Bone marrow (tissue), 2 donors: ENCODE data around the gene TCTN1.
"Not testable (repeated sequence)": the region's sequence is repeated elsewhere in the genome, so short reads cannot be mapped to it uniquely, and the experiment has no call there.

Experiments used
- DNase-seq, 2 donors: peaks; one replicate each; lab custom pipeline; 2025; lab: John Stamatoyannopoulos, UW

Gene TCTN1

DNA sequence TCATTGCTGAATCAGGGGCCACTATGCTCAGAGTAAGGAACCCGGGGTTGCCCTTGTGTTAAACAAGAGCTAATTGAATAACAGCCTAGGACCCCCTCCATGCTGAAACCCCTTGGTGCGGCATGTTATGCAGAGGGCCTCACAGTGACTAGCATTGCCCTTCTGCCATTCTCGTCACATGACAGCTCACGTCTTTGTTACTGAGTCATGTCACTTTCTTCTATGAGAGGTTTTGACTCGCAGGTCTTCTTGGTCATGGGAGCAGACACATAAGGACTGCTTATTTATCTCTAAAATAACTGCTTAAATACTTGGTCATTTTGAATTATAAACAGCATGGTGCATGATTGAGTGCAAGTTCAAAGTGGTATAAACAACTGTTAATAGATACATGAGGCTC is 24.9 kb downstream of the TCTN1 start:
- DNase-seq: no peak

DNA sequence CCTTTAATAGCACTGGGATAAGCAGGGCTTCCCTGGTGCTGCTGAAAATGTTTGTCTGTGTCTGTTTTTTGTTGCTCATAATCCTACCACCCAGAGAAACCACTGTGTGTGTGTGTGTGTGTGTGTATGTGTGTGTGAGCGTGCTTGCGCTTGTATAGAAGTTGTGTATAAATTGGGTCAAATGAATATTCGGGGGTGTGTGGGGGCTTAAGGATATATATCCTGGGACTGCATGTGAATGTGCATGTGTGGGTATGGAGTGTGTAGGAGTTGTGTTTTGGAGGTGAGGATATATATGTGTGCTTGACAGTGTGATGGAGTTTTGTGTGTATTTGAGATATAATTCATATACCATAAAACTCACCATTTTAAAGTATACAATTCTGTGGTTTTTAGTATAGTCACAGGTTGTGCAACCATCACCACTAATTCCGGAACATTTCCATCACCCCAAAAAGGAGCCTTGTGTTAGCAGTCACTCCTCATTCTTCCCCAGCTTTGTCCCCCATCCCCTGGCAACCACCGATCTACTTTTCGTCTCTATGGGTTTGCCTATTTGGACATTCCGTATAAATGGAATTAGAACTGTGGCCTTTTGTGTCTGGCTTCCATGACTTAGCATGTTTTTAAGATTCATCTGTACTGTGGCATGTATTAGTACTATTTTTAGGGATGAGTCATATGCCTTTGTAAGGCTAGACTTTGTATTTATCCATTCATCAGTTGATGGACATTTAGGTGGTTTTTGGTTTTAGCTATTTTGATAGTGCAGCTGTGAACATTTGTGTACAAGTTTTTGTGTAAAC is 25.6 kb downstream of the TCTN1 start:
- peak; percentile 37 to 56 for DNase-seq

- no peak for DNase-seq
Measured at GRCh38 chr12:110640275-110641025, 26.5 kb downstream of the TCTN1 start.

GRCh38 chr12:110641521-110641920 is 27.6 kb downstream of the TCTN1 start:
- DNase-seq: no peak

DNA sequence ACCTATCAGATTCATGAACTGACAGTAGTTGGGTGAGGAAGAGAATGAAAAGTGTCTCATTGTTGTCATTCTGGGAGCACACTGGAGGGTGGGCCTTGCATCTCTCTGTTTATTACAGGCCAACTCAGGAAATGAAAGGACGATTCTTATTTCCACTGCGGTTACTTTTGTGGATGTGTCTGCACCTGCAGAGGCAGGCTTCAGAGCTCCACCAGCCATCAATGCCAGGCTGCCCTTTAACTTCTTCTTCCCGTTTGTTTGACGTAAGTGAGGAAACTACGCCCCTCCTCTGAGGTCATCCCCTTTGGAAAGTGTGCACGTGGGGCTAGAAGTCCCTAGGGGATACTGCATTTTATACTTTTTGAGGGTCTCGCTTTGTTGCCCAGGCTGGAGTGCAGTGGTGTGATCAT is 33.7 kb downstream of the TCTN1 start:
- no peak for DNase-seq

GRCh38 chr12:110649341-110649847 is 35.5 kb downstream of the TCTN1 start:
- DNase-seq: no peak

- DNase-seq: not testable (repeated sequence)
Measured at GRCh38 chr12:110654238-110654637, 40.3 kb downstream of the TCTN1 start.

DNA sequence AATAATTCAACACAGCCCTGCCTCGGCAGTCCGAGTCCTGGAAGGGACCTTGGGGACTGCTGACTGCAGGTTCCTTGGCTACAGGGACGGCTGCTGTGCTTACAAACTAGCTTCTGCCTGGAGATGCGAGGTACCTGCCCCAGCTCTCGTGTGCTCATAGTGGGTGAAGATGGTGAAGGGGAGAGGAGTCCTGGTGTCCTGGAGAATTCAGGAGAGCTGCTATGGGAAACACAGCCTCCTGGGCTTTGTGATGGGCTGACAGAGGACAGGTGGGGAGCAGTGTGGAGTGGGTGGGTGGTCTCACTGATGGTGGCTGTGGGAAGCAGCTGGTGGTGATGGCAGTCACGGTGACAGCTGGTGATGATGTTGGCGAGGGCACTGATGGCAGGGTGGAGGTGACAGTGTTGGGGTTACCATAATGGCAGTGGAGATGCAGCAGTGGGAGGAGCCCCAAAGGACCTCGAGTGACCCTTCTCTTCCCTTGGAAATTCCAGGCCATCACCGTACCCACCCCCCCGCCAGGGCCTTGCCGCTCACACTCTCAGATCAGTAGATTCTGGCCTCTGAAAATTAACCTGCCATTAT is 42.2 kb downstream of the TCTN1 start:
- DNase-seq: no peak

DNA sequence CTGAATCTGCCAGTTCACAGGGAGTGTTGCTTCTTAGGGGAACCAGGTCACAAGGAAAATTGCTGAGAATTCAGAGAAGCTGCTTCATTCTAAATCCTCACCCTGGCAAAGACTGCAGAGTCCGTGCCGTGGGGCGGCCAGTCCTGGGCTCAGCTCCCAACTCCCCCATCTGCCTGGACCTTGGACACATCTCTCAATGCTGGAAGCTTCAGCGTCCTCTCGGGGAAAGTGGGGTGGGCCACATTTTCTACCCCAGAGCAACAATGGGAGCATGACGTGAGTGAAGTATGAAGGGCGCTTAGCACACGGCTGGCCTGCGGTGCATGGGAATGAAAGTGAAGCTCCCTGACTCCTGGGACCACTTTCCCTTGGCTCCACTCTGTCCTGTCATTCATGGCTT is 43.8 kb downstream of the TCTN1 start:
- DNase-seq: no peak

- no peak for DNase-seq
Measured at GRCh38 chr12:110658242-110658641, 44.3 kb downstream of the TCTN1 start.

GRCh38 chr12:110658878-110659277 is 44.9 kb downstream of the TCTN1 start:
- no peak for DNase-seq

- DNase-seq: peak; percentile 7 to 73
Measured at GRCh38 chr12:110661337-110661972, 47.5 kb downstream of the TCTN1 start.

- no peak for DNase-seq
Measured at GRCh38 chr12:110666892-110667291, 53.0 kb downstream of the TCTN1 start.

DNA sequence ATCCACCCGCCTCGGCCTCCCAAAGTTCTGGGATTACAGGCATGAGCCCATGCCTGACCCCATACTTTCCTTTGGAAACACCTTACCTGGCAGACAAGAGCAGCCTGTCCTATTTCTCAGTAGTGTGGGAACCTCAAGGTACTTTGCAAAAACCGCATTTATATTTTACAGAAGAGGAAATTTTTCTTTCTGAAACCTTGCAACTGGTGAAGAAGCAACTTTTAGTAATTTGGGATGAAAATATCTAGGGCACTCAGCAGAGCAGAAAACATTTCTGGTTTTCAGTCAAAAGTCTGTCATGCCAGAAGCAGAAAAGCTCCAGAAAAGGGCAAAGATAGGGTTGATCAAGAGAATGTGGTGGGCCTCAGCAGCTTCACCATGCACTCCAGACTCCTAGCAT is 53.7 kb downstream of the TCTN1 start:
- no peak for DNase-seq

GRCh38 chr12:110668480-110669192 is 54.7 kb downstream of the TCTN1 start:
- DNase-seq: no peak

GRCh38 chr12:110669193-110669502 is 55.2 kb downstream of the TCTN1 start:
- DNase-seq: no peak

DNA sequence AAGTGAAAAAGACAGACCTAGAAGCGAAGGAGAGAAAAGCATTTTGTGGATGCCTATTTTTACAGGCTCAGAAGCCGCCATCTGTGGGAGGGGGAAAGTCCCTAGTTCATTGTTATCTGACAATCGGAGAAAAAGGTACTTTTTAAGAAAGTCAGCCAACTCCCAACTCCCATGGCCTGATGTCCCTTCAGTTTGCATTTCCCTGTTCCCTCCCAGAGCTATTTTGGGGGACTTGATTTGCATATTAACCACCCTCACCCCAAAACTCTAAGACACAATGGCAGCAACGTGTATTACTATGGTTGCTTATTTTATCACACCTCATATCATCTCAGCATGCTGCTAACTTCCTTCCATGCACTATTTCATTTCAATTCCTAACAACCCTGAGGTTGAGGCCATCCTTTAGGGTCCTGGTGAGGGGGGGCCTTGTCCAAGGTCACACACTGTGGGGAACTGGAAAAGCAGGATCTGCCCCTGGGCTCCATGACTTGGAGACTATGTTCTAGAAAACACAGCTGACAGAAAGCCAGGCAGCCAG is 56.3 kb downstream of the TCTN1 start:
- DNase-seq: no peak

- no peak for DNase-seq
Measured at GRCh38 chr12:110676171-110676570, 62.2 kb downstream of the TCTN1 start.

- peak in 1 of 2 donors; percentile 51 for DNase-seq
Measured at GRCh38 chr12:110677206-110677911, 63.4 kb downstream of the TCTN1 start.

- no peak for DNase-seq
Measured at GRCh38 chr12:110677982-110678381, 64.1 kb downstream of the TCTN1 start.

DNA sequence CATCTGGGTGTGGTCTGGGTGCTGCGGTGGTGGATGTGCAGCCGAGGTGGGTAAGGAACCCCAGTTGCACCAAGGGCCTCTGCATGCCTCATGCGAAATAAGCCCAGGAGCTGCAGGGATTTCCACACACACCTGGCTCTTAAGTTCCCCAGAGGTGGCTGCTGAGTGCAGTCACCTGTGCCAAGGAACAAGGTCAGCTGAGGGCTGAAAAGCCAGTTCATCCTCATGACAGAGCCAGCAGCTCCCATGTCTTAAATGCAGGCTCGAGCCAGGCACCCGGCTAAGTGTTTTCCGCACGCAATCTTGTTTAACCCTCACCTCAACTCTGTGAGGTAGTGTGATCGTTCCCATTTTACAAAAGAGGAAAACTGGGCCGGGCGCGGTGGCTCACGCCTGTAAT is 65.3 kb downstream of the TCTN1 start:
- no peak for DNase-seq
